GM19467 (cell line): ENCODE data around the gene SLITRK3.

ENCODE experiments used
- ATAC-seq: cut with Tn5 transposase; IDR thresholded peaks from one replicate; pipeline ENCODE4 v1.9.1; 2021; ENCODE audit warnings: mild to moderate bottlenecking, moderate library complexity; ENCODE audit not compliant: unreplicated experiment

The SLITRK3 gene, protein sequence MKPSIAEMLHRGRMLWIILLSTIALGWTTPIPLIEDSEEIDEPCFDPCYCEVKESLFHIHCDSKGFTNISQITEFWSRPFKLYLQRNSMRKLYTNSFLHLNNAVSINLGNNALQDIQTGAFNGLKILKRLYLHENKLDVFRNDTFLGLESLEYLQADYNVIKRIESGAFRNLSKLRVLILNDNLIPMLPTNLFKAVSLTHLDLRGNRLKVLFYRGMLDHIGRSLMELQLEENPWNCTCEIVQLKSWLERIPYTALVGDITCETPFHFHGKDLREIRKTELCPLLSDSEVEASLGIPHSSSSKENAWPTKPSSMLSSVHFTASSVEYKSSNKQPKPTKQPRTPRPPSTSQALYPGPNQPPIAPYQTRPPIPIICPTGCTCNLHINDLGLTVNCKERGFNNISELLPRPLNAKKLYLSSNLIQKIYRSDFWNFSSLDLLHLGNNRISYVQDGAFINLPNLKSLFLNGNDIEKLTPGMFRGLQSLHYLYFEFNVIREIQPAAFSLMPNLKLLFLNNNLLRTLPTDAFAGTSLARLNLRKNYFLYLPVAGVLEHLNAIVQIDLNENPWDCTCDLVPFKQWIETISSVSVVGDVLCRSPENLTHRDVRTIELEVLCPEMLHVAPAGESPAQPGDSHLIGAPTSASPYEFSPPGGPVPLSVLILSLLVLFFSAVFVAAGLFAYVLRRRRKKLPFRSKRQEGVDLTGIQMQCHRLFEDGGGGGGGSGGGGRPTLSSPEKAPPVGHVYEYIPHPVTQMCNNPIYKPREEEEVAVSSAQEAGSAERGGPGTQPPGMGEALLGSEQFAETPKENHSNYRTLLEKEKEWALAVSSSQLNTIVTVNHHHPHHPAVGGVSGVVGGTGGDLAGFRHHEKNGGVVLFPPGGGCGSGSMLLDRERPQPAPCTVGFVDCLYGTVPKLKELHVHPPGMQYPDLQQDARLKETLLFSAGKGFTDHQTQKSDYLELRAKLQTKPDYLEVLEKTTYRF

DNA sequence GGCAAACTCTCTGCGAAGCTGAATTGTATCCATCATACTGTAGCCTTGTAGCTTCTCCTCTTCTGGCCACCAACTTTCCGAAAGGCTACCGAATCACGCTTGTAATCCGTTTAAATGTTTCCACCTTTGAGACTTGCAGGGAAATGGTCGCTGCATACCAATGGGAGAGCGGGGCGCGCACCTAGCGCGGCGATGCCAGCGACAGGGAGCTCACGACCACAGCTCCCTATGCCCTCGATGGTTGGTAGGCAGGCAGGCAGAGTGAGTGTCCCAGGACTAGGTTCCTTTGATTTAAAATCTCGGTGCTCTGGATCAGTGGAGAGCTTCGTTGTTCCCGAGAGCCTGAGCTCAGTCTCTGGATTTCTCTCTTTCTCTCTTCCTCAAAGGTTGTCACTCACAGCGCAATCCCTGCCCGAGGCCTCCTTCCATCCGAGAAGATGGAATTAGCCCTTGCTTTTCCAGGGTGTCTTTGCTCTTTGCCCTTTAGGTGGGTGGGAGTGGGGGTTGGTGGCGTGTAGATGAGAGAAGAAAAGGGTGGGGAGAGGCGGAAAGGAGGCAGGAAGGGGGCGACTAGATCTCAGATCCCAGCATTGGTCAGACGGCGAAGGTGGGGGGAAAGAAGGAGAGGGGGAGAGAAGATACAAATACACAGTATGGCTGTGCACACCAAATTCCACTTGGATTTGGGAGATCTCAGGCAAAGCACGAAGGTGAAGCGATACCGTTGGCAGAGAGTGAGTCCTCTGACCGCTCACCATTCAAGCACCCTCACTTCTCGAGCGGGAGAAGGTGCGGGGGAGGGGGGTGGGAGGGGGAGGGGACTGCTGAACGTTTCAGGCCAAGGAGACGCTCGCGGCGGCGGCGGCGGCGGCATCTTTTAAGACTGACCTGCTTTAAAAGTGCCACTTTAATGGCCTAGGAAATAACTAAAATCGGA is at the start of gene SLITRK3:
Gene SLITRK3, minus strand, starts transcription at position 745 of the 937 bp plus-strand sequence. CDS start 5,554 bp downstream, outside the sequence.
- ATAC-seq, result no peak

DNA sequence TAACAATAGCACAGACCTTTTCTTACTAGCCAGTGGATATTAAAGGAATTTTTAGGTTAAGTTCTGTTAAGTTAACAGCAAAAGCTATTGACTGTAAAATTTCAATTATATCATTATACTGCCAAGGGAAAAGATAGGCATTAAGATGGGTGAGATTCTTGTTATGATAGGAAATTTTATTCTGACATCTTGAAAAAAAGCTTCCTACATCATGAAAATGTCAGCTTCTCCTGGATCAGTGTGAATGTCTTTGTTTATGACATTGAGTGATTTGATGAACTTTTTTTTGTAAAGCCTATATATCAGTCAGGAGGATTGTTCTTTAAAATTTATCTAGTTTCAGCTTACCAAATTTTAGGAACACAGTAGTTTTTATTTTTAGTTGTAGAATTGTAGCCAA is 47.4 kb upstream of the SLITRK3 start:
- ATAC-seq, result no peak

DNA sequence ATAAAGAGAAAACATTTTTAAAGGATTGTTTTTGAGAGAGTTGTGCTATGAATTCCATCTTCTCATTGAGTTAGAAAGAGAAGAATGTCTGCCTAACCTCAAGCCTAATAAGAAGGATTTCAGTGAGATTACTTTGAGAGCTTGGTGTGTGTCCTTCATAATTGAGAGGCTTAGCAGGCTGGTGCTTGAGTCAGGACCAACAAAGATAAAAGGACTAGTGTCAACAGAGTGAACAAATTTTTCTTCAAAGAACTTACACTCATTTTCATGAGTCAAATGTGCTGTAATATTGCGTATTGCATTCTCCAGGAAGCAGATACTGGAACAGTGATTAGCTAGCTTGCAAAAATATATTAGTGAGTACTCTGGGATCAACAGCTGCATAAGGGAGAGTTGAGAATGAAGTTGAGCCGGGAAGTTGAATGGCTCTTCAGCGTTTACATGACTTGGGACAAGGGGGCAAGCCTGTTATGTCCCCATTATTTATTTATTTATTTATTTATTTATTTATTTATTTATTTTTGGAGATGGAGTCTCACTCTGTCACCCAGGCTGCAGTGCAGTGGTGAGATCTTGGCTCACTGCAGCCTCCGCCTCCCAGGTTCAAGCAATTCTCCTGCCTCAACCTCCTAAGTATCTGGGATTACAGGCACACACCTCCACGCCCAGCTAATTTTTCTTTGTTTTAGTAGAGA is 37.5 kb upstream of the SLITRK3 start:
- no peak for ATAC-seq

DNA sequence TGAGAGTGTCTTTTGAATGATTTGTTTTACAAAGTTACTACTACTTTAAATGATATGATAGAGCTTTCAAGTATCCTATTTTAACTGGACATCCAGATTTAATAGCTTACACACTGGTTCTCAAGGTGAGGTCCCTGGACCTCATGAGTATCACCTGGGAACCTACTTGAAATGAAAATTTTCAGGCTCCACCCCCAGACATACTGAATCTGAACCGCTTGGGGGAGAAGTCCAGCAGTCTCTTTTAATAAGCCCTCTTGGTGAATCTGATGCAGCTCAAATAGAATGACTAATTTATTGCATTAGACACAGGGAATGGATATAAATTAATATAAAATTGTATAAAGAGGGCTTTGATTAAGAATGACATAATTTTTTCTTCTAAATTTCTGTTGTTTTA is 29.4 kb upstream of the SLITRK3 start:
- no peak for ATAC-seq

DNA sequence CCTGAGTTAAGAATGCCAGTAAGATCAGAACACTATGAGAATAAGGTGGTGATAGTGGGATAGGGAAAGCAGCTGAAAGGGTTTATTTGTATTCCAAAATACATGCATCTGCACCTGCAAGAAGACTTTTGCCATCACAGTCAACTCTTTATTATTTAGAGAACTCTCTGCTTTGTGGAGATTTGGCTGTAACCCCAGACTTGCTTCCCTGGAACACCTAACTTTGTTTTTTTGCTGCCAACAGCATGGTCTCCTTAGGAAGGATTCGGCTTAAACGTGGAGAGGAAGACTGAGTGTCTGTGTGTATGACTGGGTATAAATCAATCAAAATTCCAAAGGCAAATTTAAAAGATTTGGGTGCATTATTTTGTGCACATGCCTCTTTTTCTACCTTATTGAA is 21.6 kb upstream of the SLITRK3 start:
- no peak for ATAC-seq

DNA sequence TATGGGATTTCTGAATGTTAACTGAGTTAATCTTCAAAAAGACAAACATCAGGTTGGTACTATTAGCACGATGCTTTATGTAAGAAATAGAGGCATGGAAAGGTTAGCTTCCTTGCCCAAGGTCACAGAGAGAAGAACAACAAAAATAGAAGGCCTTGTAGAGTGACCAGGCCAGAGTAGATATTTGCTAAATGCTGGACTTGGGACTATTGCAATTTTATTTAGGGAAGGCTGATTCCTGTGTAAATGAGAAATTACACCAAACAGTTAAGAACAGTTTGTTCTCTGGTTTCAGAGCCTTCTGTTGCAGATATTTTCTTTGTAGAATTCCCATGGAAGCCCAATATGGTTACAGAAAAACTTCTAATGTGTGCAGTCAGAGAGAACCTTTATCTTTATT is 16.4 kb upstream of the SLITRK3 start:
- ATAC-seq, result no peak

DNA sequence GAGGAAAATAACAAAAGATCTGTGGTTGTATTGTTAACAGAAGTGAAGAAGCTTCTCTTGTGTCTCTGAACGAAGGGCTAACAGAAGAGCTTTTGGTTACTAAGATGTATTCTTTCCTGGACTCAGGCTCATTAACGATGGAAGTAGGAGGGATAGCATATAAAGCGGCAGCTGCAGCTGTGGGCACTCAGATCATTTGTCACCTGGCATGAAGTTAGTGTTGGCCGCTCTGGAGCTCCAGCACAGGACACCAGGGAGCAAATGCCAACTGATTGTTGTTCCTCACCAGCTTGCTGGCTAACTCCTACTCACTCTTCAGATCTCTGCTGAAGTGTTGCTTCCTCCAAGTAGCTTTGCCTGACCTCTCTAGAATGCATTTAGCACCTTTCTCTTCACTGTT is 15.5 kb upstream of the SLITRK3 start:
- no peak for ATAC-seq

DNA sequence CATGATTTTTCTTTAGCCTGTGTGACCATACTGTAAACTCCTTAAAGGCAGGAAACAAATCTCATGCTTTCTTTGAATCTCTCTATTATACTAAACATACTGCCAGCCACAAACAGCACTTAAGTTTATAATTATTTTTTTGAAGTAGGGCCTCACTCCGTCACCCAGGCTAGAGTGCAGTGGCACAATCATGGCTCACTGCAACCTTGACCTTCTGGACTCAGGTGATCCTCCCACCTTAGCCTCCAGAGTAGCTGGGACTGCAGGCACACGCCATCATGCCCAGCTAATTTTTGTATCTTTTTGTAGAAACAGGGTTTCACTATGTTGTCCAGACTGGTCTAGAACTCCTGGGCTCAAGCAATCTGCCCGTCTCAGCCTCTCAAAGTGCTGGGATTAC is 14.5 kb upstream of the SLITRK3 start:
- no peak for ATAC-seq

DNA sequence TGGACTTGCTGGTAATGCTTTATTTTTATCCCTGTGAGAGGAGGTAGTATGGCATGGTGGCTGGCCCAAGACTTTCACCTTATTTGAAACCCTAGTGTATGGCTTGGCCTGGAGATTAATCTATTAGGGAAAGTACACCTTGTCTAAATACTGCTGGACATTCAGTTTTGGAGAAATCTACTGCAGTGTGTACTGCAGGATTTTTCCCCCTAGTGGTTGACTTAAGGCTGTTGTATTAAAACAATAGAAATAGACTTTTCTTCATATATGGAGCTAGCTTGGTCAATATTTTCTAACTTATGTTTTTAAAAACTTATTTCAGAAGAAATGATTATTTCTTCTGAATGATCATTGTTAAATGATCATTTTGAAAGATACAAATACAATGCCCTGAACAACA is 13.9 kb upstream of the SLITRK3 start:
- ATAC-seq, result no peak

DNA sequence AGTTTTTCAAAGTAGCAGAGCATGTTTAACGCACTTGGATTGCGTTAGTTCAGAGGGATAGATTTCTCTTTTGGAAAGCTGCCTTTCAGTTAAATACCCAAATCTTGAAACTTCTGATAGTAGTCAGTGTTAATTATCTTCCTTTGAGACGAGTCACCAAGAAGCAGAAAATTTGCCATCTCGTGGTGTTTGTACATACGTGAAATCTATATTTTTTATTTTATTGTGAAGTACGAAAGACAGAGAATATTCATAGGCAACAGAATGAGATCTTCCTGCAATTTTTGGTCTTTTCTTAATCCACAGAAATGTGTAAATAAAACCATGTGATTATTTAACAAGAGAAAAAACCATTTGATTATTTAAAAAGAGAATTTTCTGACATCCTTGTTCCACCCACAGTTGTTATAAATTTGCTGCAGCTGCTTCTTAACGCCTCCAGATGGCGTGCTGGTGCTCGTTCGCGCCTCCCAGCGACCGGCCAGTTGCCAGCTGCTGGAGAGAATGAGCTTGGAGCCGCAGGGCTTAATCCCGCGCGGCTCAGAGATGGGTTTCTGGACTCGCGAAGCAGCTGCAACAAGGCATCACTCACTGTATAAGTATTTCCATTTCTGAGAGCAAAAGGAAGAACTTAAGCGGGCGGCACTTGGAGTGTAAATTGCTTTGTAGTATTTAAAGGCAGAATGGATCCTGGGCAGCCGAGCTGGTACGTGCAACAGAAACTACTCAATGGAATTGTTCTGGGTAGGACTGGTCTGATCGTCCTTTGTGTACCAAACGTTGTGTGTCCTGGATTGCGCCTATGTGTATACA is 10.5 kb upstream of the SLITRK3 start:
- peak; percentile 97 for ATAC-seq

DNA sequence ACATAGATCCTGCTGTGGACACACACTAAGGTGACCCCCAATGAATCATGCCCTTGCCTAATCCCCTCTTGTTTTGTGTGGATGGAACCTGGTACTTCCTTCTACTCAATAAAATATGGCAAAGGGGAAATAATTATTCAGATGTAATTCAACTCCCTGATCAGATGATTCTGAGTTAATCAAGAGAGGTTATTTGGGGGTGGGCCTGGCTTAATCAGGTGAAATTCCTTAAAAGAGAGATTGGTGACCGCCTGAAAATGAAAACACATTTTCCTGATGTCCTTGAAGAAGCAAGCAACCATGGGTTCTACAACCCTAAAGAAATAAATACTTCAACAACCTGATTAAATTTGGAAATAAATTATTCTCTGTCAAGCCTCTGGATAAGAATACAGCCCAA is 8.3 kb upstream of the SLITRK3 start:
- ATAC-seq, result no peak

DNA sequence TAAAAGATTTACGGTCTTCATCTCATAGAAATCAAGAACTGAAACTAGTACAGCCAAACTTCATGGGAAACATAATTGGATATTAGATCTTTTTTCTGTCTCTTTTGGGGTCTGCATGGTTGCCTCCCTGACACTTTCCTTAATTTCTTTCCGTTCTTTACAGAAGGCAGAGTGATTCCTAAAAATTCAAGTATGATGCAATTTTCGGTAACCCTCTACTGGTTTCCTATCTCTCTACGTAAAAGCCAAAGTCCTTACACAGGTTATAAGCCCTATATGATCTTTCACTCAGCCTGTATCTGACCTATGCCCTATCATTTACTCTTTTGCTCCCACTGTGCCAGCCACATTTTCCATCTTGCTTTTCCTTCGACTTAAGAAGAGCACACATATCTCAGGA is 6.8 kb upstream of the SLITRK3 start:
- ATAC-seq, result no peak

DNA sequence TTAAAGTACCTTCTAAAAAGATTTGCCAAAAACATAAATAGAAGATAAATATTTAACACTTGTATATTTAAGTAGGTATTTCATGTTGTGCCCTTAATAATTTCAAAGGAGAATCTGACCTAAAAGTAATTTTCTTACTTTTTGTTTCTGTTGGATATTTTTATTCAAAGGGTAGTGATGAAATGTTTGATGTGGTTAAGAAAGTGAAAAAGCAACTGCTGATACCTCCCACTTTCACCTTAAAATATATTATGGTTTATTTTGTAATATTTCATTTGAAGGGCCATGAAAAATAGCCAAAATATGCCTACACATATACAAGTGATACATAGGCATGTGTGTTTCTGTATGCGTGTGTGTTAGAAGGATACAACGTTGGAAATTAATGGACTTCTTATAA is 5.8 kb upstream of the SLITRK3 start:
- ATAC-seq, result no peak

DNA sequence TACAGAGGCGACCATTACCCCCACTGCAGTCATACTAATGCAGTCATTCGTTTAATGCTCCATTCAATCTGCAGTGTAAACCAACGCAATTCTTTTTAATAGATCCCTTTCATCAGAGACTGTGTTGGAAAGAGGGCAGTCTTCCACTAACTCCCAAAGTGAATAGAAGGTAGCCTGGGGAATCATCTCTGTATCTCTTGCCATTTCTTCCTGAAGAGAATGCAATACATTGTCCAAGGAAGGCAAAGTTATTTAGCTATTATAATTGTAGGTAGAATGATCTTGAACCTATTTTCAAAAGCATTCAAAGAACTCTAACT is 1.3 kb upstream of the SLITRK3 start:
- ATAC-seq, result no peak

DNA sequence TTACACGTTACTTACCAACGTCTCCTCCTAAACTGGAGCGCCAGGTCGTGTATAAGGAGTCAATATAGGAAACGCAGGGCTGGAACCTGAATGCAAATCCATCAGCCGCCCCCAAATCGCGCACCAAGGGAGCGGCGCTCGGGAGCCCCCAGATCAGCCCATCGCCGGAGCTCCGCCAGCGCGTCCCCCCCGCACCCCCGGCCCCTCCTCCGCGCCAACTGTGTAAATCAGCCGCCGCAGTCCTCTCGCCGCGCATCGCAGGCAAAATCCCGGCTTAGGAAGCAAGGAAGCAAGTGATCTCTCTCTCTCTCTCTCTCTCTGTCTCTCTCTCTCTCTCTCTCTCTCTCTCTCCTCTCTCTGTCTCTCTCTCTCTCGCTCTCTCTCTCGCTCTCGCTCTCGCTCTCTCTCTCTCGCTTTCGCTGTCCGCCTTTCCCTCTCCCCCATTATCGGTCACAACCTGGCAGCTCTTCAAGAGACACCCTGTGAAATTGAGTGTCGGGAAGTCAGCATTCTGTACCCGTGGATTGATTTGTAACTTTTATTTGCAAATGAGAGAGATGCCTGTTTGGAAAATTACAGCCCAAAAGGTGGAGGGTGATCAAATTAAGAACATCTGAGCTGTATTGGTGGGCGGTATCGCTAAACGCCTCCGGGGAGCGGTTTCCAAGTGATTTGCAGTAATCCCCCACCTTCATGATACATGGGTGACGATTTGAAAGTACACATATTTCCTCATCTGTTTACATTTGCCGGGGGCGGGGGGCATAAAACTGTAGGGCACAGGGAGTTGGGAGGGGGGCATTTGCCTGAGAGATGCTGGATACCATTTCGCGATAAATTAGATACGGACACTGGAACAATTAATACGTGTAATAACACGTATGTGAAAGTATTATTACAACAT is 645 bp upstream of the SLITRK3 start:
- ATAC-seq, result no peak

DNA sequence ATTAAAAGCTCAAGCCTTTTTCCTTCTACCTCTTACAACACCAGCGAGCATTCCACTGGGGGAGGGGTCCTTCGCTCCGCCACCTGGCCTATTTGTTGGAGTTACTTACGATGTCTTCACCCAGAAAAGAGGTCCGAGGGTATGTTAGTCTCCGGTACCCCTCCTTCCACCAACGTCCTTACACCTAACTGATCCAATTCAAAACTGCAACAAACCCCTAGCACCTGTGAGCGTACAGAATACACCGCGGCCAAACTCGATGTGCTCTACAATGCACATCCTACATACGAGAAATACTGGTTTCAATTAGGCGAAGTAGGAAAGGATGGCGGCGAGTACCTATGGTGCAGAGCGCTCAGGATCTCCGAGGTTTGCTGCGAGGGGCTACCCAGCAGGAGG is 944 bp downstream of the SLITRK3 start:
- ATAC-seq, result no peak

DNA sequence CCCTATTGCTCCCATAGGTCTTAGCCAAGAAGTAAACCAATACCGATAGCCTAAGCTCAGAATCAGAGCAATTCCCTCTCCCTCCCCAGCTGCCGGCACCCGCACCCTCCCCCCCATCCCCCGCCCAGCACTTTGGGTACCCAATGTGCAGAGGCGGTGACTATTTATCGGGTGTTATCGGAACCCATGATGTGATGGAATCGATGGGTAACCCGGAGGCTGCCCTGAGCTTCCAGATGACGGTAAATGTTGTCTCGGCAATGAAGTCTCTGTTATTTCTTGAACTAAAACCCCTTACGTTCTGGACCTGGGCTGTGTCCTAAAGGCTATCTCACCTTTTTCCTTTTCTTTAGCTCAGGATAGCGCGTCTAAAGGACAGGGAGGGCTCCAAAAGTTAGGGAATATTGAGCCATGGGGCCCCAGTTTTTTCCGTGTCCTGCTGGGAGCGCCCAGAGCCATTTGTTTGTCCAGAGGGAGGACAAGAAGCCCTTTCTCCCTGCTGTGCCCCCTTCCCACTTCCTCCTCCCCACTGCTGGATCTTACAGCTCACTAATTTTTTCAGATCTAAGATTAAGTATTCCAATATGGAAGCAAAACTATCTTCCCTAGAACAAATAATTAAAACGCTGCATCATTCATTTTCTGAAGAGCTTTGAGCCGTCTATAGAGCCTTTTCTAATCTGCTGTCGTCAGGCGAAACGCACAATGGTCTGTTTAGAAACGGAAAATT is 1.5 kb downstream of the SLITRK3 start:
- ATAC-seq, result no peak
